HG03565 (cell line): Measurements from ENCODE around the gene ZCCHC14.
"Not testable (repeated sequence)": the region's sequence is repeated elsewhere in the genome, so short reads cannot be mapped to it uniquely, and the experiment has no call there.

Experiments used
- ATAC-seq: cut with Tn5 transposase; IDR thresholded peaks from one replicate; pipeline ENCODE4 v1.9.1; 2021; ENCODE audit warnings: mild to moderate bottlenecking, moderate library complexity; ENCODE audit not compliant: unreplicated experiment

Gene ZCCHC14

GRCh38 chr16:87525352-87525751 is 32.5 kb upstream of the ZCCHC14 start:
- no peak for ATAC-seq

DNA sequence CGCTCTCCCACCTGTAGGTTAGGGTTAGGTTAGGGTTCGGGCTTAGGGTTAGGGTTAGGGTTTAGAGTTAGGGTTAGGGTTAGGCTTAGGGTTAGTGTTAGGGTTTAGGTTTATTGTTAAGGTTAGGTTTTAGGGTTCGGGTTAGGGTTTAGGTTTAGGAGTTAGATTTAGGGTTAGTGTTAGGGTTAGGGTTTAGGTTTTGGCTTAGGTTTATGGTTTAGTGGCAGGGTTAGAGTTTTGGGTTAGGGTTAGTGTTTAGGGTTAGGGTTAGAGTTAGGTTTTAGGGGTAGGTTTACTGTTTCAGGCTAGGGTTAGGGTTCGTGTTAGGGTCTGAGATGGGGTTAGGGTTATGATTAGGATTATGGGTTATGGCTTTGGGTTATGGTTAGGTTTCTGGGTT is 31.6 kb upstream of the ZCCHC14 start:
- ATAC-seq: no peak

GRCh38 chr16:87523605-87524004 is 30.8 kb upstream of the ZCCHC14 start:
- not testable (repeated sequence) for ATAC-seq

- ATAC-seq: not testable (repeated sequence)
These were observed 28.9 kb upstream of the ZCCHC14 start for GRCh38 chr16:87521764-87522163.

DNA sequence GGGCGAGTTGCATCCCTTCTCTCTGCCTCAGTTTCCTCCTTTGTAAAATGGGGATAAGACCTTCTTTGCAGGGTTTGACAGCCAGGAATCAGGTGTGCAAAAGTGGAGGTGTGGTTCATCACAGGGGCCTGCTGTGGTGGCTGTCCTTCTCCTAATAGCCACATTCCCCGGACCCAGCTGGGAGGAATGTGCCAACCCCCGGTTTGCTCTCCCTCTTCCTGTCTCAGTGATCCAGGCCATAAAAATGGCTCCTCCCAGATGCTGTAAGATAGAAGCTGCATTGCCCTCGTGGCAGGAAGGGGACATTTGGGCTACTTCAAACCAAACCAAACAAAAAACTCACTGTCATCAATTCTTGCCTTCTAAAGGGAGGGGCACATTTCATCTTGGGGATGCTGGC is 26.3 kb upstream of the ZCCHC14 start:
- ATAC-seq: not testable (repeated sequence)

- not testable (repeated sequence) for ATAC-seq
These were observed 25.7 kb upstream of the ZCCHC14 start for GRCh38 chr16:87518430-87519051.

DNA sequence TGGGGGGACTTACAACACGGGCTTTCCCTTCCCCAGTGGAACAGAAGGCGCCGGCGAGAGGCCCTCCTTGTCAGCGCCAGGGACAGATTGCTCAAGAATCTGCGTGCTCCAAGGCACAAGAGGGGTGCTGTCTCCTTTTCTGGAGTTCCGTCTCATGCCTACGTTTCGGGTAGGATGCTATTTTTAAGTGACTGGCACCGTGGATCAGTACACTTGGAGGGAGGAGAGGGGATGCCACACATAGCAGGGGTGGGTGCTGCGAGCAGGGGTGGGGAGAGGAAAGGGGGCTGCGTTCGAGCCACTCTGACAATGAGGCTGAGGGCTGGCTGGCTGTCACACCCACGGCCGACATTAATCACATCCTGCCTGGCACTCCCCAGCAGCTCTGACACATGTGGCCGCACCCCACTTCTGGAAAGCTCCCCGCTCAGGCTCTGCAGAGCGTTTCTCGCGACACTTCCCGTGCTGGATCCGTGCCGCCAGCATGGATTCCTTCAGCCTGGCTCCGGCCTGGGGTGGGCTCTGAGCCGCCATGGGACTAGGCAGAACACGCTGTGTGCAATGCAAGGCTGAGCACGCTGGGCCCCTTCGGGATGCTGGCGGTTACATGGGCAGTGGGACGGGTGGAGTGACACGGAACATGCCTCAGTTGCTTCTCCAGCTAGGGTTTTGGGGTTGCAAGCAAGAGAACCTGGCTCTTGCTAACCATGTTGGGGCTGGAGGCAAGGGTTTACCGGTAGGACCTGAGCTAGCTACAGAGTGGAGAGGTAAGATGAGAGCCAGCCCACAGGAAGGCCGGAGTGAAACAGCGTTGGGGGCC is 25.0 kb upstream of the ZCCHC14 start:
- ATAC-seq: not testable (repeated sequence)

DNA sequence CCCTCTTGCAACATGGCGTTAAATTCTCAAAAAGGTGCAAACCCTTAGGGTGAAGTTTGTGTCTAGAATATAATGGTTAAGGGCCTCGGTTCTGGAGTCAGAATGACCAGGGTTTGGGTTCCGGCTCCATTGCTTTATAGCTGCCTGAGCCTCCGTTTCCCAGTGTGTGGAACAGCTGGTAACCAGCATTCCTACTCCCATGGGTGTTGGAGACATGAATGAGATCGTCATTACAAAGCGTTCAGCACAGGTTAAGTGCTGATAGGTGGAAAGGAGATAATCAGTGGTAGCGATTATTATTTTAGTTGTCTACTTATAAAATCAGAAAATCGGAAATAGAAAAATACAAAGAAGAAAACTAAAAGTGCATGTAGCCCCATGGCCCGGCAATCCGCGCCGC is 23.5 kb upstream of the ZCCHC14 start:
- no peak for ATAC-seq

GRCh38 chr16:87515475-87516330 is 22.9 kb upstream of the ZCCHC14 start:
- ATAC-seq: no peak

DNA sequence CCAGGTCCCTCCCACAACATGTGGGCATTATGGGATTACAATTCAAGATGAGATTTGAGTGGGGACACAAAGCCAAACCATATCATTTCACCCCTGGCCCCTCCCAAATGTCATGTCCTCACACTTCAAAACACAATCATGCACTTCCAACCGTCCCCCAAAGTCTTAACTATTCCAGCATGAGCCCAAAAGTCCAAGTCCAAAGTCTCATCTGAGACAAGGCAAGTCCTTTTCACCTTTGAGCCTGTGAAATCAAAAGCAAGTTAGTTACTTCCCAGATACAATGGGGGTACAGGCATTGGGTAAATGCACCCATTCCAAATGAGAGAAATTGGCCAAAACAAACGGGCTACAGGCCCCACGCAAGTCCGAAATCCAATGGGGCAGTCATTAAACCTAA is 17.0 kb upstream of the ZCCHC14 start:
- not testable (repeated sequence) for ATAC-seq

DNA sequence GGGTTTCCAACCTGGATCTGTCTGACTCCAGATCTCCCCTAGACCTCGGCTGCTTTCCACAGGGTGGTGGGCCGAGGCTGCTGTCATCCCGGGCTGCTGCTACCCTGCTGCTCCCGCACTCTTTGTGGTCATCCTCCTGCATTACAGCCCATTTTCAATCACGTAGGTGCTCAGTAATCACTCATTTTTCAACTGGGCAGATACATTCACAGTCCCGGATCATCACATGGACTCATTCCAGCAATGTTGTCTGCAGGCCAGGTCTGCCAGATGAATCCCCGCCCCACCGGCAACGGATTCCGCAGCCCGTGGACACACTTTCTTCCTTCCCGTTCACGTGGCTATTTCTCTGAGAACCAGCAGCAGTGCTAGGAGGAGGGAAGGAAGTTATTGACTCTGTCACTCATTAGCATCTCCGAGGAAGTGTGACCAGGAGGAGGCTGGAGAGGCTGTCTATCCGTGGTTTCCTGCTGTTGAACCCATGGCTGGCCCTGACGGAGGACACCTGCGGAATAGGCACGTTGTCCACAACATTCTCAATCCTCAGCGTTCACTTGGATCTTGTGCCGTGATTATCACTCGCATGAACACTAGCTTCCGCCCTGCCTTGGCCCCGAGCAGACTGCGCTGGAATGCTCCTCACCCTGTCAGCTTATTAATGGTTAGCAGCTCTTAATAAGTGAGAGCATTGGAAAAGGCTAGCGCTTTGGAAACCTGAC is 14.7 kb upstream of the ZCCHC14 start:
- ATAC-seq: no peak

DNA sequence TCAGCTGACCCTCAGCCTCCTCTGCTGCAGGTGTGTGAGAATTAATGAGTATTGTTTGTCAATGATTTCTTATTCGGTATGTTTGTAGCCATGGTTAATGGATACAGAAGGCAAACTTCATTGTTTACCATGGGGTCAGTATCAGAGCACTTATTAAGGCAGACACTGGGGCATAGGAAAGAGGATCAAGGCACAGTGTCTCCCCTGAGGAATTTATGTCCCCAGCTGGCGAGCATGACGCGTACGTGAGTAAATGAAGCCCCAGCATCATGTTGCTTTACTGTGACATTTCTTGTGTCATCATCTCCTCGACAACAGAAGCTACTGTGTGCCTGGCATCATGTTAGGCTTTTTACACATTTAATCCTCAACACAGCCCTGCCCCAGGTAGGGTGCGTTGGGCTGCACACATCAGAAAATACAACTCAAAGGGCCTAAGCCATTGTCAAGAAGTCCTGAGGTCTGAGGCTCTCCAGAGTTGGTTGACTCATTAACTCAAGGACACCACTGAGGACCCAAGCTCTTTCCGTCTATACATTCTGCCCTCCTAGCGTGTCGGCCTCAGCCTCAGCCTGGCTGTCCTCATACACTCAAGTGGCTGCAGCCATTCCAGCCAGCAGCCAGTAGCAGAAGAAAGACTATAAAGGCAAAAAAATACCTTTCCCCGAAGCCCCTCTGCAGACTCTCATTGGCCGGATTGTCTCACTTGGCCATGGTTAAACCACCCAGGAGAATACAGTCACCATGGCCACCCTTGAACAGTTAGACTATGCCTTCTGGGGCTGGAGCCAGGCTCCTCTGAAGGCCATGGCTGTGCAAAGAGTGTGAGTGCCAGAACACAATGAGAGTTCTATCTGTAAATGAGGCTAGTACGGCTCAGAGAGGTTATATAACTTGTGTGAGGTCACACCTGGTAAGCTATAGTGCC is 13.9 kb upstream of the ZCCHC14 start:
- ATAC-seq: no peak

GRCh38 chr16:87505834-87506233 is 13.0 kb upstream of the ZCCHC14 start:
- ATAC-seq: no peak

DNA sequence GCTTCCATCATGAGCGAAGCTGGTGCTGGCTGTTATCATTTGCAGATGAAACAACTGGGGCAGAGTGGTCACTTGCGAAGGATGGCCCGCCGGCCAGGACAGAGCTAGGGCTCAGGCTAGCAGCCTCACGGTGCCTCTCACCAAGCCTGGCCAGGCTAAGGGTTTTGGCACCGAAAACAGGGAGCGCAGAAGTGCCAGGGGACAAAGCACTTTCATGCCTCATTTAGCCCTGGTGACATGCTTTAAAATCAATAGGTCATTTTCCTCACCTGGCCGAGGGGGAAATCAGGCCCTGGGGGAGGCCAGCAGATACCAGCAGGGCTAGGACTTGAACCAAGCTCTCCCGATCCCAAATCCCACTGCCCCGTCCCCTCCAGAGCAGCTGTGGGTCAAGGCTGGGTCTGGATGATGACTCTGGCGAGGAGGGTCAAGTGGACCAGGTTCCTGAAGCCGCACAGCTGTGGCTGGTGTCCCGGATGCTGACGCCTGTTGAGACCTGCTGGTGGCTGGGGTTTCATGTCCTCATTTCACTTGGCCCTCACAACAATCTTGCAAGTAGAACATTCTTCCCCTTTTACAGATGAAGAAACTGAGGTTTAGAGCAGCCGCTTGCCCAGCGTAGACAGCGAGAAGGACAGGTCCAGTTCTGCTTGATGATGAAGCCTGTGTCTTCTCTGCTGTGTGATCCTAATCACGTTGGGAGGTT is 10.6 kb upstream of the ZCCHC14 start:
- not testable (repeated sequence) for ATAC-seq

GRCh38 chr16:87502308-87502969 is 9.6 kb upstream of the ZCCHC14 start:
- ATAC-seq: no peak

DNA sequence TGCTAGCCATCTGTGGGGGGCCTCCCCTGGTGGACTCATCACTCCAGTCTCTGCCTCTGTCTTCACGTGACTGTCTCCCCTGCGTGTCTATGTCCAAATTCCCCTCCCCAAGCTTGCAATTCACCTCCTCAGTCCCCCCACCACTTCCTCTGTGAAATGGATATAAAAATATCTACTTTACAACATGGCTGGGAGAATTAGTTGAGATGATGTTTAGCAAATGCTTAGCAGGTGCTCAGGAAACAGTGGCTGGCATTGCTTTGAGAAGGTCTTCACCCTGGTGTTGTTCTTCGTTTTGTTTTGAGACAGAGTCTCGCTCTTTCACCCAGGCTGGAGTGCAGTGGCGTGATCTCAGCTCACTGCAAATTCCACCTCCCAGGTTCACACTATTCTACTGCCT is 8.3 kb upstream of the ZCCHC14 start:
- ATAC-seq: no peak

GRCh38 chr16:87499189-87499486 is 6.3 kb upstream of the ZCCHC14 start:
- no peak for ATAC-seq

- no peak for ATAC-seq
These were observed 5.7 kb upstream of the ZCCHC14 start for GRCh38 chr16:87498324-87499188.
